Stimulated activated naive CD8-positive, alpha-beta T cell treated with anti-CD3 and anti-CD28 coated beads, Interleukin-15, Interleukin-2, amounts not matched to agents 100 U/mL and 50 U/mL, for 24 hours (primary cell): ENCODE results near the gene KCNJ1.

Source experiments
- ATAC-seq: fragments of 150-1000 bp; cut with Tn5 transposase; one replicate; pipeline ENCODE4 v1.10.0; 2021
- DNase-seq: peaks from one replicate; pipeline ENCODE4 v3.0.0; 2021

KCNJ1 gene

GRCh38 chr11:128822130-128822529 lies 45.0 kb downstream of the KCNJ1 start:
- DNase-seq (no peak), ATAC-seq (no peak)

DNA sequence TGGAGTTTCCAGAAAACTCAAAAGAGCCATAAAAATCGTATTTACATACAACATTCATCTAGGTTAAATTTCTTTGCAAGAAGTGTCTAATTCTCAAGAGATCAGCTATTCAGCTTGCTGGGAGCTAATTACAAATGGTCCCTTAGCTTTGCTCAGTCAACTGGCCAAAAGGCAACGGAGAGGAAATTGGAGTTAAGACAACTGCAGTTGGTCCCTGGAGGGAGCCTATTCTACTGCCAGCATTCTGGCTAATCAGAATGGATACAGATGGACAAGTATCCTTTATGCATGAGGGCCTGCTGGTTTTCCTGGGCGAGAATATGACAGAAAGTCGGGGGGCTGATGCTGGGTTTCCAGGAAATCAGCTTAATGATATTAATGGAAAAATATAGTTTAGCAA lies 45.5 kb downstream of the KCNJ1 start:
- ATAC-seq, result no peak
- DNase-seq, result no peak

DNA sequence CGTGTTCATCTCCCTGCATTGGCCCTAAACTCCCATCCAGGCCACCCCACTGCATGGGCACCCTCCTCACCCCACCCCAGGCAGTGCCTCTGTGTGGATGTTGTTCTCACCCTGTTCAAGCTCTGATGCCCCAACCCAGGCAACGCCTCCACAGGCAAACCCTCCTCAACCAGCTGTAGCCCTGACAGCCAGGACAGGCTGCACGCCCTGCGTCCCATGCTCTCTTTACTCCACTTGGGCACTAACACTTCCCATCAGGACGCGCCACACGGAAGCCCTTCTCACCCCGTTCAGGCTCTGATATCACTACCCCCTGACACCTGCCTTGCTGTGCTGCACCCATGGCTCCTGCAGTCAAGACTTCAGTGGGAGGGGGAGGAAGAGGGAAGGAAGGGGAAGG lies 47.9 kb downstream of the KCNJ1 start:
- no peak for ATAC-seq
- DNase-seq, result no peak

GRCh38 chr11:128814856-128815705 lies 52.0 kb downstream of the KCNJ1 start:
- ATAC-seq, result no peak
- DNase-seq, result no peak

- DNase-seq (no peak), ATAC-seq (no peak)
Observed at GRCh38 chr11:128813729-128814128, 53.4 kb downstream of the KCNJ1 start.

DNA sequence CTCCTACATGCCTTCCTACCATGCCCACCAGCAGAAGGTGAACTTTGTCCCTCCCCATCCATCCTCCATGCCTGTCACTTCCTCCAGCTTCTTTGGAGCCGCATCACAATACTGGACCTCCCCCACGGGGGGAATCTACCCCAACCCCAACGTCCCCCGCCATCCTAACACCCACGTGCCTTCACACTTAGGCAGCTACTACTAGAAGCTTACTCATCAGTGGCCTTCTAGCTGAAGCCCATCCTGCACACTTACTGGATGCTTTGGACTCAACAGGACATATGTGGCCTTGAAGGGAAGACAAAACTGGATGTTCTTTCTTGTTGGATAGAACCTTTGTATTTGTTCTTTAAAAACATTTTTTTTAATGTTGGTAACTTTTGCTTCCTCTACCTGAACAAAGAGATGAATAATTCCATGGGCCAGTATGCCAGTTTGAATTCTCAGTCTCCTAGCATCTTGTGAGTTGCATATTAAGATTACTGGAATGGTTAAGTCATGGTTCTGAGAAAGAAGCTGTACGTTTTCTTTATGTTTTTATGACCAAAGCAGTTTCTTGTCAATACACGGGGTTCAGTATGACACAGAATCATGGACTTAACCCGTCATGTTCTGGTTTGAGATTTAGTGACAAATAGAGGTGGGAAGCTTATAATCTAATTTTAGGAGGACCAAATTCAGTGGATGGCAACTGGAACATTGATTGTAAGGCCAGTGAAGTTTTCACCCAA lies 56.1 kb downstream of the KCNJ1 start:
- ATAC-seq (peak; percentile 25), DNase-seq (no peak)

DNA sequence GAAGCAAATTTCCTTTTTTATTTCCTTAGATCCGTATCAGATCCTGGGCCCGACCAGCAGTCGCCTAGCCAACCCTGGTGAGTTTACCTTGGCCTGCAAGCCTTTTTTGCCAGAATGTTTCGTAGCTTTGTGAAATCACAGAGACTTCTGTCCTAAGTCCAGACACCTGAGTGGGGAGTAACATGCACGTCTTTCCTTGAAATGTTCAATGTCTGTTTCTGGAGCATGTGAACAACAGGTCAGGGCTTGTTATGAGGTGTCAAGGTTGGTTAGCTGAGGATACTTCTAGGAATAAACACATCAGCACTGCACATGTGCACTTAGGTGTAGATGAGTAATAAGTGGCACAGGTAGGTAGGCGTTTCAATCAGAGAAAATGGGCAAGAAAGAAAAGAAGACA lies 58.0 kb downstream of the KCNJ1 start:
- ATAC-seq (peak; percentile 48), DNase-seq (no peak)

DNA sequence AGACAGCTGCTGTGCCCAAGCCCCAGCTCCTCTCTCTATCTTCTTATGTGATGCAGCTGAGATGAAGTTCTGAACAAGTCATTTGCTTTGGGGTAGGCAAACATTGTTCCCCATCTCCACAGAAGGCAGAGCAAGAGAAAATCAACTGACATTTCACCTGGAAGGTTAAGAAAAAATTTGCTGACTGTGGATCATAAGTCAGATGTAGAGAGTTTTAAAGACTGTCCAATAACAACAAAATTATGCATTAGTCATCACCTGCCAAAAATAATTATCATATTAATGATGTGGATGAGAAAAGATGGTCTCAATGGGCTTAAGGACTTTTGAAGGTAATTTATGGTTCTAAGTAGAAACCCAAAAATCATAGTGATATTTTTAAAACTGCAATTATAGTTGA lies 59.2 kb downstream of the KCNJ1 start:
- DNase-seq (no peak), ATAC-seq (no peak)

DNA sequence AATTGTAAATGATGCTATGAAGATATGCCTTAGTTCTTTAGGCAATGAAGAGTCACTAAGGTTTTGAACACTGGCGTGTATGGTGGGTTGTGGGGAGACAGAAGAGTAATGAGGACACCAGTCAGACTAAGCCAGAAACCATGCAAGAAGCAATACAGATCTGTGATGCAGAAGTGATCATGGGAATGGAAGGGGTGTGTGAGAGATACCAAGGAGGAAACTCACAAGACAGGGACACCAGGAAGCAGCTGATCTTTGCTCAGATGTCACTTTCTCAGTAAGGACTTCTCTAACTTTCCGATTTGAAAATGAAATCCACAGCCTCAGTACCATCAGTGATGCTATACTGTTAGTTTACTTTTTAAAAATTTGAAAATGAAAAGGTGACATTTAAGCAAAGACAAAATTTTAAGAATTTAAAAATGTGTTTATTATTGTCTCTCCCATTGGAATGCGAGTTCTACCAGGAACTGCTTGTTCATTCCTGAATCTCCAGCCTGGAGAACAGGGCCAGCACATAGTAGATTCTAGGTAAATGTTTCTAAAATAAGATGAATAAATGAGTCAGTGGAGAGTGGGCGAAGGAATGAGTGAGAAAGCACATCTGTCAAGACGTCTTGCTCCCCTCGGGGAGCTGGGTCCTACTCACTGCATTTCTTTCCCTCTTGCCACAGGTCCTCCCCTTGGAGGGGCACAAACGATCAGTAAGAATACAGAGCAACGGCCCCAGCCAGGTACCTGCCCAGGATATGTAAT lies 60.4 kb downstream of the KCNJ1 start:
- ATAC-seq, result no peak

GRCh38 chr11:128804481-128804880 lies 62.6 kb downstream of the KCNJ1 start:
- DNase-seq, result no peak
- no peak for ATAC-seq

More for the DNA sequence above, 60.4 kb downstream of the KCNJ1 start:
- no peak for DNase-seq

DNA sequence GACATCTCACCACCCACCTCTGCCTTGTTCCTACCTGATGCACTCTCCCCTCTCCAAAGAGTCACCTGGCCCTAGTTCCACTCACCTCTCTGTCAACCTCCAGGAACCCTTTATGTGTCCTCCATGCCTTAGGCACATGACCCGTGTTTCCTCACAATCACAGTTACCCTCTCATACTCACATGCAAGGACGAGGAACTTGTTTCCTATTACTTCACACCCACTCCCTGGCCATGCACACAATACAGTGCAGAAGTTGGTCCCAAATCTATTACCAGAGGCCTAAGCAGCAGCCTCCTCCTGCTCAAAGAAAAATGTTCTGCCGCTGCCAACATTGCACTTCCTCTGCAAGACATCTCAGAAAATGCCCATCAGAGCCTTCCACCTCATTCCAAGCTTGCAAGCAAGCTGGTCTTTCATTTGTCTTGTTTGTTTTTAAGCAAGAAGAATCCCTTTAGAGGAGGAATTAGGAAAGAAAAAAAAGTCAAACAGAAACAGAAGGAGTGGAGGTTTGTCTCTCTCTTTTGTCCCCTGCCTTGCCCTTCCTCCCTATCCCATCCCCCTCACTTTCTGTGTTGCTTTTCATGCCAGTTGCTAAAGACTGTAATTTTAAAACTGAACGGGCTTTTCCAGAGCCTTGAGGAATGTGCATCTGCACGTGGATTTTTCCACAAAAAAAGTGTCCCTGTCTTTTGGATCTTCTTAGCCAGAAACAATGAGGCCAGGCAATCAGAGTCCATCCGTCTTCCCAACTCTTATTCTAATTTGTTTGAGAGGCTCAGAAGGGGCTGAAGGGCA lies 63.4 kb downstream of the KCNJ1 start:
- DNase-seq (no peak), ATAC-seq (no peak)

GRCh38 chr11:128803011-128803410 lies 64.1 kb downstream of the KCNJ1 start:
- ATAC-seq (no peak), DNase-seq (no peak)

GRCh38 chr11:128802358-128802981 lies 64.6 kb downstream of the KCNJ1 start:
- no peak for DNase-seq
- ATAC-seq, result no peak

DNA sequence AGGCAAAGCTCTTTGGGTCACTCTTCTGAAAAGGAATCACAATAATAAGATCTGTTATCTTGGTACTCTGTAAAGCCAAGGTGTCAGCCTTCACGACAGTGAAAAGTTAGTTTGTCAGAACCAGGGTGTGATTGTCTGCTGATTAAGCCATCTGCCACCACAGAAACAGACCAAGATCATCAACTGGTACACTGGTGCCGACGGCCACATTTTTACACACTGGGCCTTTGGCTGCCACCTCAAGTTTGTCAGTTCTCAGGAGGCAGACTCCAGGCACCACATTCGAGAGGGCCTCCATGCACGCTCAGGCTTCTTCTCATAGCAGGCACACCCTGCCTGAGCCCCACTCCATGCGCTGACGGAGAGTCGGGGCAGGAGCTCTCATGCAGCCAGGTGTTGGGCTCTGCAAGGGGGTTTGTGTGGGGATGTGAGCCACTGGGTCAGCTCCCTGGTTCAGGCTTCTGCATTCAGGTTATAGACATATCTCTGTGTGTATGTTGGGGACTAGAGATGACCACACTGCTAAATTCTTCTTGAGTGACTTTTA lies 66.2 kb downstream of the KCNJ1 start:
- DNase-seq, result no peak
- no peak for ATAC-seq

DNA sequence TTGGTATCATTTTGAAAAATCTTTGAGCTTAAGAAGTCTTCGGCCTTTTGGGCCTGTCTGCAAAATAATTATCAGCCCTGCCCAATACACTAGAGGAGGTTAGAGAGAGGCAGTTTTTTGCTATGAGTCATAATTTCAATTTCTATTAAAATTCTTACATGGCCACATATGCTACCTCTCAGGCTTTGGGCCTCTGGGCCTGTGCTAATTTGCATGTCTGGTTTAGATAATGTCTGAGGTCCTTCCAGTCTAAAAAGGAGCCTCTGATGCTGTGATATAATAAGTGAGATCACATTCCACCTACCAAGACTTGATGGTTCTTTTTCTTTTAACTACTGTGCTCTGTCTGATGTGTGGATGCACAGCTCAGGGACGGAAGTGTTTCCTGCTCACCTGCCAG lies 70.8 kb downstream of the KCNJ1 start:
- ATAC-seq (no peak), DNase-seq (no peak)

GRCh38 chr11:128790196-128790595 lies 76.9 kb downstream of the KCNJ1 start:
- DNase-seq (no peak), ATAC-seq (no peak)

- DNase-seq (no peak), ATAC-seq (no peak)
Observed at GRCh38 chr11:128789497-128790150, 77.5 kb downstream of the KCNJ1 start.
